Neural cell (in vitro differentiated cells): ENCODE results near the gene ARHGEF4. TPM values are rescaled to one million over a fixed set of nuclear protein-coding genes. Genes with fewer than 3 reads are reported as not detected.

Experiments
- H2AFZ ChIP-seq: fragments of 200-600, 300-800 bp; sonication (generic), shearing (Covaris generic); 2 replicates; pipeline ENCODE4 v1.6.0; 2014; ENCODE audit warnings: low read depth, mild to moderate bottlenecking, antibody characterized with exemption, low read length, moderate library complexity
- H3F3A ChIP-seq: fragments of 200-600 bp; shearing (Covaris generic); 2 replicates; pipeline ENCODE4 v1.6.1; 2016; ENCODE audit warnings: mild to moderate bottlenecking, moderate library complexity, mixed read lengths, antibody characterized with exemption, low read length; ENCODE audit not compliant: insufficient read depth, poor library complexity, severe bottlenecking
- H3K27ac ChIP-seq: fragments of 200-600, 300-800 bp; sonication (generic), shearing (Covaris generic); 2 replicates; pipeline ENCODE4 v1.5.1; 2014; ENCODE audit warnings: mild to moderate bottlenecking, low read length, moderate library complexity
- H3K27me3 ChIP-seq: fragments of 300-800, 200-600 bp; sonication (generic), shearing (Covaris generic); 2 replicates; pipeline ENCODE4 v1.6.0; 2014; ENCODE audit warnings: mild to moderate bottlenecking, low read depth, low read length, moderate library complexity; ENCODE audit not compliant: insufficient read depth
- H3K36me3 ChIP-seq: fragments of 300-800, 200-600 bp; sonication (generic), shearing (Covaris generic); 2 replicates; pipeline ENCODE4 v1.5.1; 2014; ENCODE audit warnings: mild to moderate bottlenecking, antibody characterized with exemption, low read length, moderate library complexity; ENCODE audit not compliant: insufficient read depth
- H3K4me2 ChIP-seq: fragments of 300-800, 200-600 bp; sonication (generic), shearing (Covaris generic); 2 replicates; pipeline ENCODE4 v1.6.0; 2014; ENCODE audit warnings: mild to moderate bottlenecking, low read length
- H3K4me3 ChIP-seq: fragments of 300-800, 200-600 bp; sonication (generic), shearing (Covaris generic); 2 replicates; pipeline ENCODE4 v1.5.1; 2014; ENCODE audit warnings: mild to moderate bottlenecking, low read length, moderate library complexity
- H3K79me2 ChIP-seq: fragments of 200-600 bp; shearing (Covaris generic); replicated peaks from 2 replicates; pipeline ENCODE4 v1.6.0; 2014; ENCODE audit warnings: mild to moderate bottlenecking, low read length, moderate library complexity; ENCODE audit not compliant: insufficient read depth
- H3K9ac ChIP-seq: fragments of 300-800, 200-600 bp; sonication (generic), shearing (Covaris generic); 2 replicates; pipeline ENCODE4 v1.6.1; 2016; ENCODE audit warnings: mild to moderate bottlenecking, low read length, mixed read lengths
- H3K9me2 ChIP-seq: fragments of 200-600 bp; shearing (Covaris generic); 2 replicates; pipeline ENCODE4 v1.6.1; 2016; ENCODE audit warnings: mild to moderate bottlenecking, low read length, mixed read lengths; ENCODE audit not compliant: insufficient read depth
- H3K9me3 ChIP-seq: fragments of 200-600, 300-800 bp; sonication (generic), shearing (Covaris generic); 2 replicates; pipeline ENCODE4 v1.6.1; 2016; ENCODE audit warnings: mild to moderate bottlenecking, mixed run types, low read length, moderate library complexity, mixed read lengths
- H4K20me1 ChIP-seq: fragments of 200-600 bp; shearing (Covaris generic); 2 replicates; pipeline ENCODE4 v1.6.1; 2016; ENCODE audit warnings: mild to moderate bottlenecking, mixed run types; ENCODE audit not compliant: insufficient read depth
- EP300 ChIP-seq: fragments of 450-650 bp; conservative IDR thresholded peaks from 2 replicates; pipeline ENCODE4 v1.6.1; 2014; ENCODE audit warnings: antibody characterized with exemption, mild to moderate bottlenecking, moderate library complexity; ENCODE audit not compliant: poor library complexity, severe bottlenecking
- EZH2 ChIP-seq: fragments of 200-600, 300-800 bp; shearing (Covaris generic), sonication (generic); IDR thresholded peaks from 2 replicates; pipeline ENCODE4 v1.6.1; 2014; ENCODE audit warnings: antibody characterized with exemption, low read length, borderline replicate concordance, mild to moderate bottlenecking; ENCODE audit not compliant: insufficient read depth, poor library complexity, severe bottlenecking
- MXI1 ChIP-seq: fragments of 450-650 bp; conservative IDR thresholded peaks from 2 replicates; pipeline ENCODE4 v1.6.1; 2014; ENCODE audit warnings: antibody characterized with exemption, mild to moderate bottlenecking; ENCODE audit not compliant: poor library complexity, severe bottlenecking
- POLR2AphosphoS5 ChIP-seq: IDR thresholded peaks from 2 replicates; pipeline ENCODE4 v1.6.1; 2012
- RAD21 ChIP-seq: fragments of 450-650 bp; conservative IDR thresholded peaks from 2 replicates; pipeline ENCODE4 v1.6.1; 2014; ENCODE audit warnings: antibody characterized with exemption, mild to moderate bottlenecking, moderate library complexity
- SMC3 ChIP-seq: fragments of 450-650 bp; conservative IDR thresholded peaks from 2 replicates; pipeline ENCODE4 v1.6.1; 2014; ENCODE audit warnings: antibody characterized with exemption, mild to moderate bottlenecking, moderate library complexity; ENCODE audit not compliant: poor library complexity
- TAF1 ChIP-seq: IDR thresholded peaks from 2 replicates; pipeline ENCODE4 v1.6.1; 2012; ENCODE audit warnings: low read depth
- polyA plus RNA-seq: library from polyadenylated mRNA; depleted of rRNA; stranded (reverse); fragments of >200 nt; gene quantifications from 2 replicates; pipeline ENCODE4 v1.2.3, GENCODE V29; 2014
- TF ChIP-seq, protein P1 (sequence below): IDR thresholded peaks from 2 replicates; pipeline ENCODE4 v1.6.1; 2012; ENCODE audit warnings: borderline replicate concordance
- TF ChIP-seq, protein P2 (sequence below): fragments of 450-650 bp; IDR thresholded peaks from 2 replicates; pipeline ENCODE4 v1.5.1; 2014; ENCODE audit warnings: antibody characterized with exemption, mild to moderate bottlenecking, moderate library complexity; ENCODE audit not compliant: poor library complexity, severe bottlenecking

ARHGEF4 gene
- polyA plus RNA-seq, 1 donor from 2014 or later, result 45.9 TPM

- Histone ChIP-seq H3K9me3 (no peaks in the 10 kb centered on the region), H2AFZ (no peak overlapping the region), H3K27ac (no peak overlapping the region), H3F3A (no peaks in the 10 kb centered on the region), H3K36me3 (no peaks in the 10 kb centered on the region), H3K79me2 (no peaks in the 10 kb centered on the region), H4K20me1 (no peaks in the 10 kb centered on the region), H3K4me3 (no peak overlapping the region), H3K9ac (no peak overlapping the region), H3K4me2 (no peak overlapping the region), H3K9me2 (no peaks in the 10 kb centered on the region), H3K27me3 (no peaks in the 10 kb centered on the region)
- TF ChIP-seq, protein P1, sequence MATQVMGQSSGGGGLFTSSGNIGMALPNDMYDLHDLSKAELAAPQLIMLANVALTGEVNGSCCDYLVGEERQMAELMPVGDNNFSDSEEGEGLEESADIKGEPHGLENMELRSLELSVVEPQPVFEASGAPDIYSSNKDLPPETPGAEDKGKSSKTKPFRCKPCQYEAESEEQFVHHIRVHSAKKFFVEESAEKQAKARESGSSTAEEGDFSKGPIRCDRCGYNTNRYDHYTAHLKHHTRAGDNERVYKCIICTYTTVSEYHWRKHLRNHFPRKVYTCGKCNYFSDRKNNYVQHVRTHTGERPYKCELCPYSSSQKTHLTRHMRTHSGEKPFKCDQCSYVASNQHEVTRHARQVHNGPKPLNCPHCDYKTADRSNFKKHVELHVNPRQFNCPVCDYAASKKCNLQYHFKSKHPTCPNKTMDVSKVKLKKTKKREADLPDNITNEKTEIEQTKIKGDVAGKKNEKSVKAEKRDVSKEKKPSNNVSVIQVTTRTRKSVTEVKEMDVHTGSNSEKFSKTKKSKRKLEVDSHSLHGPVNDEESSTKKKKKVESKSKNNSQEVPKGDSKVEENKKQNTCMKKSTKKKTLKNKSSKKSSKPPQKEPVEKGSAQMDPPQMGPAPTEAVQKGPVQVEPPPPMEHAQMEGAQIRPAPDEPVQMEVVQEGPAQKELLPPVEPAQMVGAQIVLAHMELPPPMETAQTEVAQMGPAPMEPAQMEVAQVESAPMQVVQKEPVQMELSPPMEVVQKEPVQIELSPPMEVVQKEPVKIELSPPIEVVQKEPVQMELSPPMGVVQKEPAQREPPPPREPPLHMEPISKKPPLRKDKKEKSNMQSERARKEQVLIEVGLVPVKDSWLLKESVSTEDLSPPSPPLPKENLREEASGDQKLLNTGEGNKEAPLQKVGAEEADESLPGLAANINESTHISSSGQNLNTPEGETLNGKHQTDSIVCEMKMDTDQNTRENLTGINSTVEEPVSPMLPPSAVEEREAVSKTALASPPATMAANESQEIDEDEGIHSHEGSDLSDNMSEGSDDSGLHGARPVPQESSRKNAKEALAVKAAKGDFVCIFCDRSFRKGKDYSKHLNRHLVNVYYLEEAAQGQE, result no peak
- no peak for TF ChIP-seq MXI1
- no peak for TF ChIP-seq EZH2
- no peak for TF ChIP-seq TAF1
- TF ChIP-seq RAD21, result no peak
- TF ChIP-seq EP300, result no peak
- TF ChIP-seq SMC3, result no peak
- TF ChIP-seq, protein P2, sequence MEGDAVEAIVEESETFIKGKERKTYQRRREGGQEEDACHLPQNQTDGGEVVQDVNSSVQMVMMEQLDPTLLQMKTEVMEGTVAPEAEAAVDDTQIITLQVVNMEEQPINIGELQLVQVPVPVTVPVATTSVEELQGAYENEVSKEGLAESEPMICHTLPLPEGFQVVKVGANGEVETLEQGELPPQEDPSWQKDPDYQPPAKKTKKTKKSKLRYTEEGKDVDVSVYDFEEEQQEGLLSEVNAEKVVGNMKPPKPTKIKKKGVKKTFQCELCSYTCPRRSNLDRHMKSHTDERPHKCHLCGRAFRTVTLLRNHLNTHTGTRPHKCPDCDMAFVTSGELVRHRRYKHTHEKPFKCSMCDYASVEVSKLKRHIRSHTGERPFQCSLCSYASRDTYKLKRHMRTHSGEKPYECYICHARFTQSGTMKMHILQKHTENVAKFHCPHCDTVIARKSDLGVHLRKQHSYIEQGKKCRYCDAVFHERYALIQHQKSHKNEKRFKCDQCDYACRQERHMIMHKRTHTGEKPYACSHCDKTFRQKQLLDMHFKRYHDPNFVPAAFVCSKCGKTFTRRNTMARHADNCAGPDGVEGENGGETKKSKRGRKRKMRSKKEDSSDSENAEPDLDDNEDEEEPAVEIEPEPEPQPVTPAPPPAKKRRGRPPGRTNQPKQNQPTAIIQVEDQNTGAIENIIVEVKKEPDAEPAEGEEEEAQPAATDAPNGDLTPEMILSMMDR, result no peak
- no peak for TF ChIP-seq POLR2AphosphoS5
Observed at GRCh38 chr2:130917006-130917688, 80.4 kb downstream of the ARHGEF4 start.

DNA sequence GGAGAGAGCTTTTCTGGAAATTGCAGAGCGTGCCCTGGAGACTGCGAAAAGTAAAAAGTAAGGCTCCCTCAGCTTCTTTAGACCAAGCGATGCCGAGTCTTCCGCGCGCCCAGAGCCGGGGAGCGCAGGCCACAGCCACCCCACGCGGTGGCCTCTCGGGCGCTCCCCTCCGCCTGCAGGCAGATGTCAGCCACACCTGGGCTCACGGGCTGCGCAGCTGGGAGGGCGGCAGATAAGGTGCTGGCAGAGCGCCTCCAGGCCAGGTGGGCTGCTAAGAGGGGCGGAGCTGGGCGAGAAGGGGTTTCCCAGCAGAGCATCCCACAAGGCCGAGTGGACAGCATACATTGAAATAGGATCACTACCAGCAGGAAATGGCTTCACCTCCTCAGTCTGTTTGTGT, 81.7 kb downstream of the ARHGEF4 start:
- Histone ChIP-seq H3K9me2 (no peaks in the 10 kb centered on the region), H2AFZ (no peak overlapping the region), H3K27me3 (no peaks in the 10 kb centered on the region), H3K9ac (no peak overlapping the region), H3K4me2 (no peak overlapping the region), H4K20me1 (no peaks in the 10 kb centered on the region), H3F3A (no peaks in the 10 kb centered on the region), H3K27ac (no peak overlapping the region), H3K36me3 (no peaks in the 10 kb centered on the region), H3K9me3 (no peaks in the 10 kb centered on the region), H3K79me2 (no peaks in the 10 kb centered on the region), H3K4me3 (no peak overlapping the region)
- TF ChIP-seq, protein P2, result no peak
- no peak for TF ChIP-seq TAF1
- TF ChIP-seq SMC3, result no peak
- TF ChIP-seq POLR2AphosphoS5, result no peak
